IMR-90 (cell line): Measurements from ENCODE around the gene MACROD1. TPM values are rescaled to one million over a fixed set of nuclear protein-coding genes. Genes with fewer than 3 reads are reported as not detected.

ENCODE experiments used
- ATAC-seq: fragments of 200-7000 bp; cut with Tn5 transposase; 2 replicates; pipeline ENCODE4 v1.9.1; 2020; ENCODE audit warnings: low read depth, mild to moderate bottlenecking, moderate library complexity
- BruUV-seq: library from RNA; stranded (reverse); fragments of 400-500 nt; replicated peaks from 2 replicates; lab custom pipeline; 2021; lab: Mats Ljungman, UMichigan
- CTCF ChIA-PET: fragments of 300-600 bp; formaldehyde crosslinking; extraction: SDS; loops from one replicate; lab custom pipeline; 2021; ENCODE audit warnings: antibody characterized with exemption; lab: Yijun Ruan, JAX
- POLR2A ChIA-PET: fragments of 300-600 bp; sonication (Branson Sonifier 250); formaldehyde crosslinking; loops from one replicate; lab custom pipeline; 2022; ENCODE audit warnings: antibody characterized with exemption; ENCODE audit not compliant: unreplicated experiment; lab: Charles Lee
- DNase-seq: peaks from one replicate; pipeline ENCODE4 v3.0.0; 2013
- H2AFZ ChIP-seq: replicated peaks from 2 replicates; pipeline ENCODE3; 2013; ENCODE audit warnings: low read length, mild to moderate bottlenecking; ENCODE audit not compliant: poor library complexity
- H2AK5ac ChIP-seq: 2 replicates; pipeline ENCODE4 v1.6.1; 2013; ENCODE audit warnings: low read depth, low read length, inconsistent platforms
- H2AK9ac ChIP-seq: replicated peaks from 2 replicates; pipeline ENCODE3; 2013; ENCODE audit warnings: mild to moderate bottlenecking, low read depth, low read length, moderate library complexity; ENCODE audit not compliant: poor library complexity
- H2BK120ac ChIP-seq: 2 replicates; pipeline ENCODE4 v1.6.1; 2013; ENCODE audit warnings: low read depth, low read length, inconsistent platforms
- H2BK15ac ChIP-seq: 3 replicates; pipeline ENCODE4 v1.6.1; 2013; ENCODE audit warnings: low read depth, low read length, inconsistent platforms
- H2BK20ac ChIP-seq: 2 replicates; pipeline ENCODE4 v1.6.1; 2013; ENCODE audit warnings: low read depth, mild to moderate bottlenecking, inconsistent platforms, low read length, moderate library complexity
- H2BK5ac ChIP-seq: 2 replicates; pipeline ENCODE4 v1.6.1; 2013; ENCODE audit warnings: mild to moderate bottlenecking, low read depth, low read length, inconsistent platforms; ENCODE audit not compliant: poor library complexity, severe bottlenecking
- H3K14ac ChIP-seq: replicated peaks from 2 replicates; pipeline ENCODE4 v1.6.1; 2013; ENCODE audit warnings: low read depth, low read length, inconsistent platforms
- H3K18ac ChIP-seq: 2 replicates; pipeline ENCODE4 v1.6.1; 2013; ENCODE audit warnings: low read depth, low read length, control low read depth
- H3K23ac ChIP-seq: 2 replicates; pipeline ENCODE4 v1.6.1; 2013; ENCODE audit warnings: low read depth, low read length, inconsistent platforms
- H3K27ac ChIP-seq: 2 replicates; pipeline ENCODE4 v1.5.1; 2013; ENCODE audit warnings: mild to moderate bottlenecking, control low read depth, low read length; ENCODE audit not compliant: insufficient read depth
- H3K27me3 ChIP-seq: 2 replicates; pipeline ENCODE4 v1.6.1; 2013; ENCODE audit warnings: low read length; ENCODE audit not compliant: control insufficient read depth, insufficient read depth
- H3K36me3 ChIP-seq: 2 replicates; pipeline ENCODE4 v1.6.1; 2013; ENCODE audit warnings: low read length, mixed read lengths; ENCODE audit not compliant: control insufficient read depth, insufficient read depth
- H3K4ac ChIP-seq: 2 replicates; pipeline ENCODE4 v1.6.1; 2013; ENCODE audit warnings: low read depth, low read length, inconsistent platforms
- H3K4me1 ChIP-seq: 2 replicates; pipeline ENCODE4 v1.6.1; 2013; ENCODE audit warnings: low read length, mixed read lengths; ENCODE audit not compliant: control insufficient read depth, insufficient read depth
- H3K4me2 ChIP-seq: 2 replicates; pipeline ENCODE4 v1.6.1; 2013; ENCODE audit warnings: low read depth, mild to moderate bottlenecking, control low read depth, low read length, moderate library complexity
- H3K4me3 ChIP-seq: 2 replicates; pipeline ENCODE4 v1.5.1; 2013; ENCODE audit warnings: low read depth, mild to moderate bottlenecking, control low read depth, low read length, moderate library complexity; ENCODE audit not compliant: insufficient read depth
- H3K56ac ChIP-seq: 2 replicates; pipeline ENCODE4 v1.6.1; 2013; ENCODE audit warnings: low read length, inconsistent platforms; ENCODE audit not compliant: insufficient read depth; ENCODE audit errors: extremely low read depth
- H3K79me1 ChIP-seq, 2 experiments: 2 replicates each; pipeline ENCODE4 v1.6.1; 2013; ENCODE audit warnings: low read length in 2 of 2, inconsistent platforms in 1 of 2, low read depth in 1 of 2
- H3K9ac ChIP-seq: 2 replicates; pipeline ENCODE4 v1.6.1; 2013; ENCODE audit warnings: low read depth, low read length, control low read depth
- H3K9me1 ChIP-seq: 2 replicates; pipeline ENCODE4 v1.6.1; 2013; ENCODE audit warnings: low read length, inconsistent platforms; ENCODE audit not compliant: insufficient read depth
- H3K9me3 ChIP-seq: 2 replicates; pipeline ENCODE4 v1.6.1; 2013; ENCODE audit warnings: low read length; ENCODE audit not compliant: control insufficient read depth, insufficient read depth
- H4K20me1 ChIP-seq: 2 replicates; pipeline ENCODE4 v1.6.1; 2013; ENCODE audit warnings: low read length, inconsistent platforms; ENCODE audit not compliant: insufficient read depth
- H4K5ac ChIP-seq: 2 replicates; pipeline ENCODE4 v1.6.1; 2013; ENCODE audit warnings: mild to moderate bottlenecking, low read depth, low read length, control low read depth
- H4K8ac ChIP-seq, 2 experiments: 2 replicates each; pipeline ENCODE4 v1.6.1; 2013; ENCODE audit warnings: low read depth in 2 of 2, low read length in 2 of 2, control low read depth in 1 of 2, inconsistent platforms in 1 of 2
- H4K91ac ChIP-seq: 2 replicates; pipeline ENCODE4 v1.6.1; 2013; ENCODE audit warnings: low read depth, low read length, inconsistent platforms; ENCODE audit not compliant: insufficient read depth
- FOS ChIP-seq: fragments of 150-350 bp; IDR thresholded peaks from 2 replicates; pipeline ENCODE4 v1.6.1; 2016; ENCODE audit warnings: low read depth, low read length
- NFE2L2 ChIP-seq: fragments of 150-350 bp; IDR thresholded peaks from 2 replicates; pipeline ENCODE4 v1.6.1; 2016; ENCODE audit warnings: low read depth, mild to moderate bottlenecking, low read length
- WGBS, 2 experiments: methylation state at CpG; one replicate each; pipeline versions ENCODE4 v1.1.5 to v1.1.7; 2013; ENCODE audit warnings: missing lambda C conversion rate in 2 of 2; ENCODE audit not compliant: insufficient read length in 1 of 2; ENCODE audit errors: extremely low coverage in 2 of 2; 5-methylcytosine and 5-hydroxymethylcytosine counted together
- dilution Hi-C: fragments of 300-500 bp; cut with HindIII; formaldehyde crosslinking; loops from one replicate; pipeline ENCODE4 v1.14.3; 2018; ENCODE audit warnings: low sequenced_read_pairs; ENCODE audit not compliant: unreplicated experiment
- in situ Hi-C: fragments of 300-500 bp; cut with MboI; formaldehyde crosslinking; loops from 3 replicates; pipeline ENCODE4 v1.14.3; 2019; ENCODE audit warnings: low sequenced_read_pairs, inconsistent platforms, mixed read lengths
- intact Hi-C: fragments of 100-400 bp; cut with micrococcal nuclease; formaldehyde crosslinking; loops from 2 replicates; pipeline ENCODE4 v1.10.0; 2022
- polyA plus RNA-seq, 3 experiments: library from polyadenylated mRNA; depleted of rRNA; stranded (reverse); fragments of >200 nt; gene quantifications; 2 replicates each; pipeline ENCODE4 v1.2.3, GENCODE V29; 2012; ENCODE audit warnings: low replicate concordance in 1 of 3
- total RNA-seq: library from RNA; depleted of rRNA; stranded (reverse); fragments of >200 nt; gene quantifications from 2 replicates; pipeline ENCODE4 v1.2.3, GENCODE V29; 2012

MACROD1 gene
- total and polyA plus RNA-seq, 2 of the 4 experiments (the other 2 are of a cell fraction) = 2.5 to 9.3 TPM

DNA sequence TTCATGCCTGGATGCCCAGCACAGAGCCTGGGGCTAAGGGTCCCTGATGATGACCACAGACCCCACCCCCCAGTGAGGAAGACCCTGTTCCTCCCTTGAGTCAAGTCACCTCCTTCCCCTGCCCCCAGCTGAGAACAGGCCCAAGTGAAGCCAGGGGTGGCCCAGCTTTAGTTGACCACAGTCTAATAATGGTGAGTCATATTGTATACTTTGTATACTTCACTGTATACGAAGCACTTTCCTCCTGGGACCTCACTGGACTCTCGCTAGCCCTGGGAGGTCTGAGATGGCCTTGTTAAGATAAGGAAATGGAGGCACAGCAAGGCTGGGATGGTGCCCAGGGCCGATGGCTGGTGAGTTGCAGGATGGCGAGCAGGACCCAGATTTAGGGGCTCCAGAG, 133.9 kb downstream of the MACROD1 start:
- no peak overlapping the region for H3K4me2 ChIP-seq
- WGBS, 2 experiments = no CpG with 5 or more reads among the region's 4 CpGs
- TF ChIP-seq NFE2L2 = no peak
- 0 out of 2 replicates have a peak, but pooled peaks have one; percentile 17 for TF ChIP-seq FOS
- H3K4me1 ChIP-seq = peaks cover 11% of the 10 kb centered on the region; the same call in 1 of the 2 replicates
- DNase-seq (peak; percentile 49), ATAC-seq (peak; percentile 68)
- no peak overlapping the region for H4K91ac ChIP-seq
- no peak overlapping the region for H2AFZ ChIP-seq
- no TSS peak for BruUV-seq
- in situ Hi-C loops (no loop called here), intact Hi-C loops (no loop called here), dilution Hi-C loops (no loop called here)
- H4K8ac ChIP-seq = no peak overlapping the region
- H2AK5ac ChIP-seq = no peak overlapping the region; the same call in 1 of the 2 replicates
- H3K36me3 ChIP-seq = no peaks in the 10 kb centered on the region
- H3K4ac ChIP-seq = no peak overlapping the region; the same call in 1 of the 2 replicates
- H3K56ac ChIP-seq = no peak overlapping the region
- no peak overlapping the region for H2BK20ac ChIP-seq
- peaks cover 3% of the 10 kb centered on the region; the same call in 1 of the 2 replicates for H3K9me1 ChIP-seq
- H3K18ac ChIP-seq = no peak overlapping the region
- ChIA-PET POLR2A (no interaction called here), CTCF (no interaction called here)
- H3K27me3 ChIP-seq = peaks cover 12% of the 10 kb centered on the region
- 0 out of 3 replicates have a peak overlapping the region, but pooled peaks have one; percentile 4 for H2BK15ac ChIP-seq
- no peak overlapping the region for H3K14ac ChIP-seq
- no peaks in the 10 kb centered on the region for H3K9me3 ChIP-seq
- no peak overlapping the region for H2AK9ac ChIP-seq
- H4K20me1 ChIP-seq = peaks cover 10% of the 10 kb centered on the region
- no peak overlapping the region for H3K27ac ChIP-seq
- no peak overlapping the region for H3K23ac ChIP-seq
- no peak overlapping the region for H4K5ac ChIP-seq
- no peak overlapping the region for H2BK5ac ChIP-seq
- no peak overlapping the region for H3K4me3 ChIP-seq
- H3K9ac ChIP-seq = no peak overlapping the region
- no peaks in the 10 kb centered on the region for H3K79me1 ChIP-seq
- H2BK120ac ChIP-seq = no peak overlapping the region
